ENCODE measurements around the gene ELK4. TPM values are rescaled to one million over a fixed set of nuclear protein-coding genes. Genes with fewer than 3 reads are reported as not detected.

ELK4 gene
- total RNA-seq, 1 donor from 2014 or later = 36.6 TPM

DNA sequence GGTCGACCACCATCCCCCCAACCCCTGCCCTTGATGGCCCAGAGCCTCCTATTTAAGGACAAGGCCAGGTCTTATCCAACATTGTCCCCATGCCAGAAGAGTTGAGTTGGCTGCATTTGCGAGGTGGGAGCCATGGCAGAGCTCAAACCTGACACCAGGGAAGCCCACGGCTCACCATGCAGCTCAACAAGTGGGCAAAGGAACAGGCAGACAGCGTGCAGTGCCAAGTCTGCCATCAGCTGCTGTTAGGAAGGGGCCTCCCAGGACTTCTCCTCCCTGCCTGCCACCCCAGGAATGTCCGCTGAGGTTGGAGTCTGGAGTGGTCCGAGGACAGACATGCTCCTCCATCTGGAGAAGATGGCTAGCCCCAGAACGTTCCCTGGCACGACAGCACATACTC lies 28.6 kb upstream of the ELK4 start:
- no peaks in the 10 kb centered on the region for H3K9me3 Mint-ChIP-seq
- H3K36me3 ChIP-seq = no peaks in the 10 kb centered on the region
- H3F3A ChIP-seq (ENCODE audit: low read depth) = peaks cover 24% of the 10 kb centered on the region
- H3K4me1 Mint-ChIP-seq = peaks cover 50% of the 10 kb centered on the region
- H3K27me3 ChIP-seq = no peaks in the 10 kb centered on the region
- no peak overlapping the region for H3K9ac ChIP-seq
- peaks cover 3% of the 10 kb centered on the region for H3K27me3 Mint-ChIP-seq (ENCODE audit: insufficient read depth, low read depth)
- H4K20me1 ChIP-seq (ENCODE audit: low read depth) = peaks cover 11% of the 10 kb centered on the region
- peaks cover 12% of the 10 kb centered on the region for H3K36me3 Mint-ChIP-seq
- H3K27ac ChIP-seq = no peak overlapping the region
- no peak overlapping the region for H3K4me2 ChIP-seq
- no peaks in the 10 kb centered on the region for H3K9me3 ChIP-seq (ENCODE audit: low read depth)
- TF ChIP-seq EZH2phosphoT487 (IDR thresholded peaks at IDR 0.05) (no peak), EZH2 (IDR thresholded peaks at IDR 0.05) (no peak)
- TF ChIP-seq, protein P1, sequence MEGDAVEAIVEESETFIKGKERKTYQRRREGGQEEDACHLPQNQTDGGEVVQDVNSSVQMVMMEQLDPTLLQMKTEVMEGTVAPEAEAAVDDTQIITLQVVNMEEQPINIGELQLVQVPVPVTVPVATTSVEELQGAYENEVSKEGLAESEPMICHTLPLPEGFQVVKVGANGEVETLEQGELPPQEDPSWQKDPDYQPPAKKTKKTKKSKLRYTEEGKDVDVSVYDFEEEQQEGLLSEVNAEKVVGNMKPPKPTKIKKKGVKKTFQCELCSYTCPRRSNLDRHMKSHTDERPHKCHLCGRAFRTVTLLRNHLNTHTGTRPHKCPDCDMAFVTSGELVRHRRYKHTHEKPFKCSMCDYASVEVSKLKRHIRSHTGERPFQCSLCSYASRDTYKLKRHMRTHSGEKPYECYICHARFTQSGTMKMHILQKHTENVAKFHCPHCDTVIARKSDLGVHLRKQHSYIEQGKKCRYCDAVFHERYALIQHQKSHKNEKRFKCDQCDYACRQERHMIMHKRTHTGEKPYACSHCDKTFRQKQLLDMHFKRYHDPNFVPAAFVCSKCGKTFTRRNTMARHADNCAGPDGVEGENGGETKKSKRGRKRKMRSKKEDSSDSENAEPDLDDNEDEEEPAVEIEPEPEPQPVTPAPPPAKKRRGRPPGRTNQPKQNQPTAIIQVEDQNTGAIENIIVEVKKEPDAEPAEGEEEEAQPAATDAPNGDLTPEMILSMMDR (IDR thresholded peaks at IDR 0.05) = no peak
- H3K27ac Mint-ChIP-seq = no peak overlapping the region
- no peak for DNase-seq (ENCODE audit: low spot score)
- H2AFZ ChIP-seq (replicated peaks) = no peak overlapping the region
- H3K4me3 Mint-ChIP-seq = no peak overlapping the region
- no peaks in the 10 kb centered on the region for H3K79me2 ChIP-seq (ENCODE audit: low read depth)
- H3K4me1 ChIP-seq = peaks cover 26% of the 10 kb centered on the region
- no peak overlapping the region for H3K4me3 ChIP-seq

DNA sequence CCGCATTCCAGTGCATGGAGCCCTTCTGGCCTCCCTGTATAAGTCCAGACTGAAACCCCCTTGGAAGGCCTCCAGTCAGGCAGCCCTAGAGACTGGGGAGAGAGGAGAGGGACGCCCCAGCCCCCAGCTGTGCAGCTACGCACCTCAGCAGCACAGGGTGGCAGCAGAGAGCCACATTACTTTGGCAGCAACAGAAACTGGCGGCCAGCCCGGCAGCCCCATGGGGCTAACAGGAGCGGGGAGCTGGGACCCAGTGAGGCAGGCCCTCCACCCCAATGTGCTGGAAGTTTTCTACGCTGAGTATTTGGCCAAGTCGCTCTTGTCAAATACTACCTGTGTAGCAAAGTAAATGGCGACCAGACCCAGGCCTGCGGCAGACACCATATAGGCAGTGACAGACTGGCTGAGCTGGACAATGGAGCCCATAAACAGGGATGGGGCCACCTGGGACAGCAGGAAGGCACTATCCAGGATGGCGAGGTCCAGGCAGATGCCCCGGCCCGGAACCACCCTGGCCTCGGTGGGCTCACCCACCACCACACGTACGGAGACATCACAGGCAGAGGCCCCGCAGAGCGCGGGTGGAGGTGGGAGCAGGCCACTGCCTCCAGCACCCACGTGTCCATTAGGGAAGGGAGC lies 27.3 kb upstream of the ELK4 start:
- Histone ChIP-seq H2AFZ (replicated peaks) (no peak overlapping the region), H3K4me1 (peaks cover 22% of the 10 kb centered on the region), H3K27me3 (no peaks in the 10 kb centered on the region), H3K4me3 (no peak overlapping the region), H3K9ac (no peak overlapping the region), H3K4me2 (no peak overlapping the region), H4K20me1 (ENCODE audit: low read depth) (peaks cover 3% of the 10 kb centered on the region), H3K79me2 (ENCODE audit: low read depth) (no peaks in the 10 kb centered on the region), H3K27ac (no peak overlapping the region), H3K36me3 (no peaks in the 10 kb centered on the region), H3K9me3 (ENCODE audit: low read depth) (no peaks in the 10 kb centered on the region), H3F3A (ENCODE audit: low read depth) (peaks cover 16% of the 10 kb centered on the region)
- Mint-ChIP-seq H3K27ac (no peak overlapping the region), H3K4me1 (peaks cover 44% of the 10 kb centered on the region), H3K9me3 (no peaks in the 10 kb centered on the region), H3K36me3 (peaks cover 12% of the 10 kb centered on the region), H3K4me3 (no peak overlapping the region), H3K27me3 (ENCODE audit: insufficient read depth, low read depth) (peaks cover 3% of the 10 kb centered on the region)
- TF ChIP-seq, protein P1 (IDR thresholded peaks at IDR 0.05) = peak; percentile 92
- no peak for TF ChIP-seq EZH2phosphoT487 (IDR thresholded peaks at IDR 0.05)
- peak; percentile 90 for DNase-seq (ENCODE audit: low spot score)

DNA sequence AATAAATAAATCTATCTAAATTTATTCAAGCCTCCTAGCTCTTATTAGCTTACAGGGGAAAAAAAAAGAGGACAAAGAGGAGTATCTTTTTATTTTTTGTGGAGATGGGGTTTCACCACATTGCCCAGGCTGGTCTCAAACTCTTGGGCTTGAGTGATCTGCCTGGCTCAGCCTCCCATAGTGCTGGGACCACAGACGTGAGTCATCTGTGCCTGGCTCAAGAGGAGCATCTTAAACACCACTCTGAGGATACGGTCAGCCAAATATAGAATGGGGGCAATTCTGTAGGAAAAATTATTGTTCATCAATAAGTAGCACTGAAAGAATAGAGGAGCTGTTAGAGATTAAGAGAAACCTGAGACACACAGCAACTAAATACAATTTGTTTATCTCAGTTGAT lies 24.4 kb upstream of the ELK4 start:
- Mint-ChIP-seq H3K27me3 (ENCODE audit: insufficient read depth, low read depth) (peaks cover 5% of the 10 kb centered on the region), H3K4me3 (no peak overlapping the region), H3K9me3 (no peaks in the 10 kb centered on the region), H3K4me1 (peaks cover 25% of the 10 kb centered on the region), H3K27ac (peak overlapping the region; percentile 35), H3K36me3 (peaks cover 11% of the 10 kb centered on the region)
- H3K9ac ChIP-seq = no peak overlapping the region
- no peaks in the 10 kb centered on the region for H3K79me2 ChIP-seq (ENCODE audit: low read depth)
- TF ChIP-seq EZH2phosphoT487 (IDR thresholded peaks at IDR 0.05) (no peak), EZH2 (IDR thresholded peaks at IDR 0.05) (no peak)
- TF ChIP-seq, protein P1 (IDR thresholded peaks at IDR 0.05) = no peak
- H3F3A ChIP-seq (ENCODE audit: low read depth) = peaks cover 3% of the 10 kb centered on the region
- H3K4me2 ChIP-seq = no peak overlapping the region
- H3K27ac ChIP-seq = no peak overlapping the region
- H3K4me3 ChIP-seq = no peak overlapping the region
- H3K27me3 ChIP-seq = no peaks in the 10 kb centered on the region
- H3K4me1 ChIP-seq = peaks cover 9% of the 10 kb centered on the region
- H4K20me1 ChIP-seq (ENCODE audit: low read depth) = no peaks in the 10 kb centered on the region
- H3K36me3 ChIP-seq = no peaks in the 10 kb centered on the region
- H2AFZ ChIP-seq (replicated peaks) = no peak overlapping the region
- DNase-seq (ENCODE audit: low spot score) = no peak
- no peaks in the 10 kb centered on the region for H3K9me3 ChIP-seq (ENCODE audit: low read depth)
